Measurements from ENCODE around the gene PHKG1. TPM values are rescaled to one million over a fixed set of nuclear protein-coding genes. Genes with fewer than 3 reads are reported as not detected.
"Not testable (repeated sequence)": the region's sequence is repeated elsewhere in the genome, so short reads cannot be mapped to it uniquely, and the experiment has no call there.

PHKG1 gene
- total and polyA plus RNA-seq, 10 of the 15 experiments (the other 5 are each of a cell fraction or from before 2014, with no cell fraction given): 0.08 to 1.6 (median 0.44) TPM

DNA sequence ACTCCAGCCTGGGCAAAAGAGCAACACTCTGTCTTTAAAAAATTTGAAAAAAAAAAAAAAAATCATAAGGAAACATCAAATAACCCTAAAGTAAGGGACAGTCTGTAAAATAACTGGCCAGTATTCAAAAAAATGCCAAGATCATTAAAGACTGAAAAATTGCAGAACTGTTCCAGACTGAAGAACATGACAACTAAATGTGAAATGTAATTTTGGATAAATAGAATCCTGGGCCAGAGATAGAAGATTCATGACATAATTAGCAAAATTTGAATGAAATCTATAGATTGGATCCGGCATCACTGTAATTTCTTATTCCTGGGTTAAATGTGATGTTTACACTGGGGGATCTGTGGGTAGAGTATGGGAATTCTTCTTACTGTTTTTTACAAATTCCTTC, 44.5 kb downstream of the PHKG1 start (continued):
- TF ChIP-seq, protein P1, sequence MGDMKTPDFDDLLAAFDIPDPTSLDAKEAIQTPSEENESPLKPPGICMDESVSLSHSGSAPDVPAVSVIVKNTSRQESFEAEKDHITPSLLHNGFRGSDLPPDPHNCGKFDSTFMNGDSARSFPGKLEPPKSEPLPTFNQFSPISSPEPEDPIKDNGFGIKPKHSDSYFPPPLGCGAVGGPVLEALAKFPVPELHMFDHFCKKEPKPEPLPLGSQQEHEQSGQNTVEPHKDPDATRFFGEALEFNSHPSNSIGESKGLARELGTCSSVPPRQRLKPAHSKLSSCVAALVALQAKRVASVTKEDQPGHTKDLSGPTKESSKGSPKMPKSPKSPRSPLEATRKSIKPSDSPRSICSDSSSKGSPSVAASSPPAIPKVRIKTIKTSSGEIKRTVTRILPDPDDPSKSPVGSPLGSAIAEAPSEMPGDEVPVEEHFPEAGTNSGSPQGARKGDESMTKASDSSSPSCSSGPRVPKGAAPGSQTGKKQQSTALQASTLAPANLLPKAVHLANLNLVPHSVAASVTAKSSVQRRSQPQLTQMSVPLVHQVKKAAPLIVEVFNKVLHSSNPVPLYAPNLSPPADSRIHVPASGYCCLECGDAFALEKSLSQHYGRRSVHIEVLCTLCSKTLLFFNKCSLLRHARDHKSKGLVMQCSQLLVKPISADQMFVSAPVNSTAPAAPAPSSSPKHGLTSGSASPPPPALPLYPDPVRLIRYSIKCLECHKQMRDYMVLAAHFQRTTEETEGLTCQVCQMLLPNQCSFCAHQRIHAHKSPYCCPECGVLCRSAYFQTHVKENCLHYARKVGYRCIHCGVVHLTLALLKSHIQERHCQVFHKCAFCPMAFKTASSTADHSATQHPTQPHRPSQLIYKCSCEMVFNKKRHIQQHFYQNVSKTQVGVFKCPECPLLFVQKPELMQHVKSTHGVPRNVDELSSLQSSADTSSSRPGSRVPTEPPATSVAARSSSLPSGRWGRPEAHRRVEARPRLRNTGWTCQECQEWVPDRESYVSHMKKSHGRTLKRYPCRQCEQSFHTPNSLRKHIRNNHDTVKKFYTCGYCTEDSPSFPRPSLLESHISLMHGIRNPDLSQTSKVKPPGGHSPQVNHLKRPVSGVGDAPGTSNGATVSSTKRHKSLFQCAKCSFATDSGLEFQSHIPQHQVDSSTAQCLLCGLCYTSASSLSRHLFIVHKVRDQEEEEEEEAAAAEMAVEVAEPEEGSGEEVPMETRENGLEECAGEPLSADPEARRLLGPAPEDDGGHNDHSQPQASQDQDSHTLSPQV (IDR thresholded peaks at IDR 0.05): no peak

DNA sequence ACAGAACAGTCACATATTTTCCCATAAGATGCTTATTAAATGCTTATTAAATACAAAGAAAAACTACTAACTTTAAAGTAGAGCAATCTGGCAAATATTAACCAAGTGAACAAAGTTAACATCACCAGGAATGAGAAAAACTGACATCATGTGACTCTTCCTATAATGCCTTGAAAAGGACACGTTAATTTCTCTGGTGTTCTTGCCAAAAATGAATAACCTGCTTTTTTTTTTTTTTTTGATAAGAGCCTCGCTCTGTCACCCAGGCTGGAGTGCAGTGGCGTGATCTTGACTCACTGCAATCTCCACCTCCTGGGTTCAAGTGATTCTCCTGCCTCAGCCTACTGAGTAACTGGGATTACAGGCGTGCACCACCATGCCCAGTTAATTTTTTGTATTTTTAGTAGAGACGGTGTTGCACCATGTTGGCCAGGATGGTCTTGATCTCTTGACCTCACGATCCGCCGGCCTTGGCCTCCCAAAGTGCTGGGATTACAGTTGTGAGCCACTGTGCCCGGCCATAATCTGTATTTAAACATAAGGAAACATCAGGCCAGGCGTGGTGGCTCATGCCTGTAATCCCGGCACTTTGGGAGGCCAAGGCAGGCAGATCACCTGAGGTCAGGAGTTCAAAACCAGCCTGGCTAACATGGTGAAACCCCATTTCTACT, 45.2 kb downstream of the PHKG1 start:
- WGBS (ENCODE audit: insufficient coverage, insufficient replicate concordance, low lambda C conversion rate, missing lambda C conversion rate): over 99% methylated on average over 11 of the region's 11 CpGs
- H3K4me1 ChIP-seq (ENCODE audit: control insufficient read depth, insufficient read depth, low read length); H3K36me3 ChIP-seq (ENCODE audit: control insufficient read depth in 2 of 2, insufficient read depth in 2 of 2, low read length in 1 of 2); H3K9ac ChIP-seq (ENCODE audit: control insufficient read depth, insufficient read depth, low read length); intact Hi-C loops (cut with micrococcal nuclease; ENCODE audit: unreplicated experiment); CTCF ChIA-PET; H3K4me3 ChIP-seq; H4K20me1 ChIP-seq (ENCODE audit: control insufficient read depth, insufficient read depth); FAIRE-seq; in situ Hi-C loops (cut with MboI); ATAC-seq; H3K9me3 ChIP-seq (replicated peaks; ENCODE audit: control insufficient read depth, insufficient read depth, low read length); H3K4me2 ChIP-seq (ENCODE audit: control insufficient read depth, insufficient read depth); BruUV-seq (replicated peaks); H3K27me3 ChIP-seq (replicated peaks in 1 of 2; ENCODE audit: control insufficient read depth in 2 of 2, insufficient read depth in 2 of 2, low read length in 1 of 2); H2AFZ ChIP-seq (ENCODE audit: control insufficient read depth, low read depth, low read length); DNase-seq (ENCODE audit: low read depth, low spot score); H3K27ac ChIP-seq (ENCODE audit: control insufficient read depth, insufficient read depth); RAD21 ChIA-PET (ENCODE audit: unreplicated experiment): not testable (repeated sequence)
- POLR2A ChIA-PET: interaction anchor here (1.0 kb wide), 1 partner anchor 15 kb away, joined by 7 read pairs; no protein-coding TSS in a partner anchor
- peaks cover 29% of the 10 kb centered on the region for H3K79me2 ChIP-seq (ENCODE audit: control insufficient read depth, insufficient read depth, low read length)
- SMC1A ChIA-PET (ENCODE audit: uncharacterized antibody, unreplicated experiment): interaction anchor here (0.6 to 1.4 kb wide), 2 partner anchors 12 to 19 kb away, joined by 3 to 4 read pairs; no protein-coding TSS in a partner anchor
